Measurements from ENCODE around the gene MMP3.

MMP3 gene

GRCh38 chr11:102813484-102813883 is 29.9 kb downstream of the MMP3 start:
- H3K4me3 Mint-ChIP-seq = no peak overlapping the region
- no peak overlapping the region for H3K27ac Mint-ChIP-seq
- no peaks in the 10 kb centered on the region for H3K36me3 Mint-ChIP-seq (ENCODE audit: low read depth)
- H3K9me3 Mint-ChIP-seq = peaks cover 14% of the 10 kb centered on the region
- no peak for DNase-seq
- H3K27me3 Mint-ChIP-seq = peaks cover 7% of the 10 kb centered on the region
- H3K4me1 Mint-ChIP-seq (ENCODE audit: low read depth) = no peaks in the 10 kb centered on the region

GRCh38 chr11:102812188-102812587 is 31.2 kb downstream of the MMP3 start:
- H3K27me3 Mint-ChIP-seq = peaks cover 12% of the 10 kb centered on the region
- no peaks in the 10 kb centered on the region for H3K4me1 Mint-ChIP-seq (ENCODE audit: low read depth)
- no peak for DNase-seq
- no peaks in the 10 kb centered on the region for H3K36me3 Mint-ChIP-seq (ENCODE audit: low read depth)
- H3K4me3 Mint-ChIP-seq = no peak overlapping the region
- H3K27ac Mint-ChIP-seq = no peak overlapping the region
- peaks cover 9% of the 10 kb centered on the region for H3K9me3 Mint-ChIP-seq

- H3K9me3 Mint-ChIP-seq = no peaks in the 10 kb centered on the region
- no peak overlapping the region for H3K4me3 Mint-ChIP-seq
- no peak overlapping the region for H3K27ac Mint-ChIP-seq
- peaks cover 13% of the 10 kb centered on the region for H3K27me3 Mint-ChIP-seq
- no peaks in the 10 kb centered on the region for H3K4me1 Mint-ChIP-seq (ENCODE audit: low read depth)
- H3K36me3 Mint-ChIP-seq (ENCODE audit: low read depth) = no peaks in the 10 kb centered on the region
- DNase-seq = no peak
Measured at GRCh38 chr11:102810950-102811660, 32.3 kb downstream of the MMP3 start.

GRCh38 chr11:102809971-102810370 is 33.4 kb downstream of the MMP3 start:
- Mint-ChIP-seq H3K4me3 (no peak overlapping the region), H3K4me1 (ENCODE audit: low read depth) (no peaks in the 10 kb centered on the region), H3K27ac (no peak overlapping the region), H3K36me3 (ENCODE audit: low read depth) (no peaks in the 10 kb centered on the region), H3K9me3 (no peaks in the 10 kb centered on the region), H3K27me3 (peaks cover 13% of the 10 kb centered on the region)
- no peak for DNase-seq

GRCh38 chr11:102807921-102808320 is 35.5 kb downstream of the MMP3 start:
- Mint-ChIP-seq H3K4me3 (no peak overlapping the region), H3K4me1 (ENCODE audit: low read depth) (no peaks in the 10 kb centered on the region), H3K27ac (no peak overlapping the region), H3K36me3 (ENCODE audit: low read depth) (no peaks in the 10 kb centered on the region), H3K27me3 (peaks cover 21% of the 10 kb centered on the region), H3K9me3 (no peaks in the 10 kb centered on the region)
- no peak for DNase-seq

GRCh38 chr11:102806296-102806695 is 37.1 kb downstream of the MMP3 start:
- Mint-ChIP-seq H3K27me3 (peaks cover 21% of the 10 kb centered on the region), H3K36me3 (ENCODE audit: low read depth) (no peaks in the 10 kb centered on the region), H3K4me3 (no peak overlapping the region), H3K4me1 (ENCODE audit: low read depth) (no peaks in the 10 kb centered on the region), H3K27ac (no peak overlapping the region), H3K9me3 (no peaks in the 10 kb centered on the region)
- DNase-seq = no peak

- Mint-ChIP-seq H3K36me3 (ENCODE audit: low read depth) (no peaks in the 10 kb centered on the region), H3K27ac (no peak overlapping the region)
Measured at GRCh38 chr11:102802341-102802740, 41.1 kb downstream of the MMP3 start.

GRCh38 chr11:102800767-102801166 is 42.6 kb downstream of the MMP3 start:
- DNase-seq = no peak
- Mint-ChIP-seq H3K27ac (no peak overlapping the region), H3K9me3 (no peaks in the 10 kb centered on the region), H3K27me3 (peaks cover 8% of the 10 kb centered on the region), H3K4me3 (no peak overlapping the region), H3K36me3 (ENCODE audit: low read depth) (no peaks in the 10 kb centered on the region), H3K4me1 (ENCODE audit: low read depth) (no peaks in the 10 kb centered on the region)

More at GRCh38 chr11:102802341-102802740, 41.1 kb downstream of the MMP3 start:
- DNase-seq = no peak
- Mint-ChIP-seq H3K27me3 (peaks cover 10% of the 10 kb centered on the region), H3K4me1 (ENCODE audit: low read depth) (no peaks in the 10 kb centered on the region), H3K4me3 (no peak overlapping the region), H3K9me3 (no peaks in the 10 kb centered on the region)

- no peaks in the 10 kb centered on the region for H3K9me3 Mint-ChIP-seq
Measured at GRCh38 chr11:102799681-102800340, 43.6 kb downstream of the MMP3 start.

GRCh38 chr11:102798012-102798746 is 45.2 kb downstream of the MMP3 start, which contains the start of gene MMP1:
MMP1 (minus strand) TSS chr11:102798160; CDS start chr11:102798092, 68 bp downstream.
- Mint-ChIP-seq H3K4me1 (ENCODE audit: low read depth) (no peaks in the 10 kb centered on the region), H3K27ac (no peak within 1 kb of the TSS), H3K36me3 (ENCODE audit: low read depth) (no peaks in the 10 kb centered on the region), H3K4me3 (no peak within 1 kb of the TSS), H3K9me3 (no peaks in the 10 kb centered on the region), H3K27me3 (no peaks in the 10 kb centered on the region)
- no peak for DNase-seq

More at GRCh38 chr11:102799681-102800340, 43.6 kb downstream of the MMP3 start:
- H3K27me3 Mint-ChIP-seq = peaks cover 7% of the 10 kb centered on the region
- H3K27ac Mint-ChIP-seq = no peak overlapping the region
- DNase-seq = no peak
- no peaks in the 10 kb centered on the region for H3K36me3 Mint-ChIP-seq (ENCODE audit: low read depth)
- H3K4me1 Mint-ChIP-seq (ENCODE audit: low read depth) = no peaks in the 10 kb centered on the region
- H3K4me3 Mint-ChIP-seq = no peak overlapping the region

- Mint-ChIP-seq H3K4me3 (no peak overlapping the region), H3K4me1 (ENCODE audit: low read depth) (no peaks in the 10 kb centered on the region), H3K27ac (no peak overlapping the region), H3K9me3 (no peaks in the 10 kb centered on the region), H3K27me3 (peaks cover 2% of the 10 kb centered on the region), H3K36me3 (ENCODE audit: low read depth) (no peaks in the 10 kb centered on the region)
- DNase-seq = no peak
Measured at GRCh38 chr11:102794382-102794781, 49.0 kb downstream of the MMP3 start.

- Mint-ChIP-seq H3K9me3 (no peaks in the 10 kb centered on the region), H3K27me3 (peaks cover 4% of the 10 kb centered on the region), H3K36me3 (ENCODE audit: low read depth) (no peaks in the 10 kb centered on the region), H3K4me1 (ENCODE audit: low read depth) (no peaks in the 10 kb centered on the region), H3K4me3 (no peak overlapping the region), H3K27ac (no peak overlapping the region)
- no peak for DNase-seq
Measured at GRCh38 chr11:102793677-102794290, 49.6 kb downstream of the MMP3 start.

GRCh38 chr11:102792604-102793003 is 50.8 kb downstream of the MMP3 start:
- H3K27ac Mint-ChIP-seq = no peak overlapping the region
- no peaks in the 10 kb centered on the region for H3K4me1 Mint-ChIP-seq (ENCODE audit: low read depth)
- no peak overlapping the region for H3K4me3 Mint-ChIP-seq
- H3K27me3 Mint-ChIP-seq = peaks cover 4% of the 10 kb centered on the region
- no peaks in the 10 kb centered on the region for H3K36me3 Mint-ChIP-seq (ENCODE audit: low read depth)
- no peaks in the 10 kb centered on the region for H3K9me3 Mint-ChIP-seq
- no peak for DNase-seq

GRCh38 chr11:102791271-102792036 is 52.0 kb downstream of the MMP3 start:
- Mint-ChIP-seq H3K27ac (no peak overlapping the region), H3K9me3 (no peaks in the 10 kb centered on the region), H3K36me3 (ENCODE audit: low read depth) (no peaks in the 10 kb centered on the region), H3K4me3 (no peak overlapping the region), H3K27me3 (peaks cover 4% of the 10 kb centered on the region), H3K4me1 (ENCODE audit: low read depth) (no peaks in the 10 kb centered on the region)
- DNase-seq = no peak

Data from activated T-cell treated with anti-CD3 and anti-CD28 coated beads, Interleukin-2, amount 50 U/mL, for 24 hours (primary cell).